ENCODE data around the gene FGFRL1.

The FGFRL1 gene

GRCh38 chr4:1011022-1011665, at the start of gene FGFRL1:
TSS of gene FGFRL1 (plus strand) at chr4:1011626. CDS start at chr4:1012486, 860 bp downstream.
- DNase-seq = peak in 1 of 2 donors; percentile 63

GRCh38 chr4:962231-963208, 48.9 kb upstream of the FGFRL1 start:
- DNase-seq = no peak

- no peak for DNase-seq
Observed at GRCh38 chr4:963276-964225, 47.9 kb upstream of the FGFRL1 start.

- no peak for DNase-seq
Observed at GRCh38 chr4:964346-965025, 46.9 kb upstream of the FGFRL1 start.

- DNase-seq = no peak
Observed at GRCh38 chr4:965048-965765, 46.2 kb upstream of the FGFRL1 start.

- no peak for DNase-seq
Observed at GRCh38 chr4:965766-966134, 45.7 kb upstream of the FGFRL1 start.

GRCh38 chr4:966266-967112, 44.9 kb upstream of the FGFRL1 start:
- no peak for DNase-seq

- DNase-seq = no peak
Observed at GRCh38 chr4:967113-968104, 44.0 kb upstream of the FGFRL1 start.

GRCh38 chr4:968221-968620, 43.2 kb upstream of the FGFRL1 start:
- DNase-seq = no peak

GRCh38 chr4:968621-969394, 42.6 kb upstream of the FGFRL1 start:
- DNase-seq = no peak

GRCh38 chr4:970046-970745, 41.2 kb upstream of the FGFRL1 start:
- DNase-seq = no peak

GRCh38 chr4:970854-971520, 40.4 kb upstream of the FGFRL1 start:
- no peak for DNase-seq

- no peak for DNase-seq
Observed at GRCh38 chr4:971666-972500, 39.5 kb upstream of the FGFRL1 start.

GRCh38 chr4:972651-973424, 38.6 kb upstream of the FGFRL1 start:
- no peak for DNase-seq
